Fibroblast of skin of left quadriceps (primary cell): ENCODE measurements around the gene DR1.
"Not testable (repeated sequence)": the region's sequence is repeated elsewhere in the genome, so short reads cannot be mapped to it uniquely, and the experiment has no call there.

Experiments
- DNase-seq, 2 experiments: peaks; one replicate each; pipeline ENCODE4 v3.0.0-alpha.2; 2013; ENCODE audit warnings: low read depth in 2 of 2

DR1 gene

DNA sequence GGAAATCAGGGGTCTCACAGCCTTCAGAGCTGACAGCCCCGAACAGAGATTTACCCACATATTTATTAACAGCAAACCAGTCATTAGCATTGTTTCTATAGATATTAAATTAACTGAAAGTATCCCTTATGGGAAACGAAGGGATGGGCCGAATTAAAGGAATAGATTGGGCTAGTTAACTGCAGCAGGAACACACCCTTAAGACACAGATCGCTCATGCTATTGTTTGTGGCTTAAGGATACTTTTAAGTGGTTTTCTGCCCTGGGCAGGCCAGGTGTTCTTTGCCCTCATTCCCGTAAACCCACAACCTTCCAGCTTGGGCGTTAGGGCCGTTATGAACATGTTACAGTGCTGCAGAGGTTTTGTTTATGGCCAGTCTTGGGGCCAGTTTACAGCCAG is 40.6 kb downstream of the DR1 start:
- not testable (repeated sequence) for DNase-seq

DNA sequence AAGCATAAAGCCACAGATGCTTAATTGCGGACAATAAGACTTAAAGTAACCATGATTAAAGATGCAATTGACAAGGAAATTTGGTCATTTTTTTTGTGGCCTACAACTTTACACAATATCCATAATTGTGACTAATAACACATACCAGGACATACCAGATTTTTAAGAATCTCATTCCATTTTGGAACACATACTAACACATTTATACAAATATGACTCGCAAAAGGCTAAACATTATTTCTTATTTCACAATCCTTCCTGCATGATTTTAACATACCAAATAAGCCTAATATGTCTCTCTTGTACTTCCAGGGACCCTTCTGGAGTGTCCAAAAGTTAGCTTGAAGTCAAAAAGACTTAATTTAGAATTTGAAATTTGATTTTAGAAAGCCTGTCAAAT is 48.8 kb downstream of the DR1 start:
- peak; percentile 20 to 25 for DNase-seq

DNA sequence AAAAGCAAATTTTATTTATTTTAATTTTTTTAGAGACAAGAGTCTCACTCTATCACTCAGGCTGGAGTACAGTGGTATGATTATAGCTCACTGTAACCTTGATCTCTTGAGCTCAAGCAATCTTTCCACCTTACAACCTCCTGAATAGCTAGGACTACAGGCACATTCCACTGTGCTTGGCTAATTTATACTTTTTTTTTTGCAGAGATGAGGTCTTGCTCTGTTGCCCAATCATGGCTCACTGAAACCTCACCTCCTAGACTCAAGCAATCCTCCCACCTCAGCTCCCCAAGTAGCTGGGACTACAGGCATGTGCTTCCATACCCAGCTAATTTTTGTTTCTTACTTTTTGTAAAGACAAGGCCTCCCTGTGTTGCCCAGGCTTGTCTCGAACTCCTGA is 49.5 kb downstream of the DR1 start:
- DNase-seq = peak in 1 of 2 experiments; percentile 5

DNA sequence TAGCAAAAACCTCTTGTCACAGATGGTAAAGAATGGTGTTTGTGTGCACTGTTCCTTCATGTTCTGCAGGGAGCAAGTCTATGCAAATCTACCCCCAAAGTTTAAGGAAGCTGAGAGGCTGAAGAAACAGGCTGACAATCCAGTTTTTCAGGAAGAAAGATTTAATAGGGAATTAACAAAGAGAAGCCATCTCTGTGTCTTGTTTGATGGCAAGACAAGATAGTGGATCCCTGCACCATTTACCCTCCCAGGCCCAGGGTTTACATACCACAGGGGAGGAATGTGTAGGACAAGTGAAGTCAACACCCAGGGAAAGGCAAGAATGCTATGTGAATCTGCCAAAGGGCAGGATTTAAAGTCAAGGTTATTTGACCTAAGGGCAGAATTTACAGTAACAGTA is 54.1 kb downstream of the DR1 start:
- no peak for DNase-seq

DNA sequence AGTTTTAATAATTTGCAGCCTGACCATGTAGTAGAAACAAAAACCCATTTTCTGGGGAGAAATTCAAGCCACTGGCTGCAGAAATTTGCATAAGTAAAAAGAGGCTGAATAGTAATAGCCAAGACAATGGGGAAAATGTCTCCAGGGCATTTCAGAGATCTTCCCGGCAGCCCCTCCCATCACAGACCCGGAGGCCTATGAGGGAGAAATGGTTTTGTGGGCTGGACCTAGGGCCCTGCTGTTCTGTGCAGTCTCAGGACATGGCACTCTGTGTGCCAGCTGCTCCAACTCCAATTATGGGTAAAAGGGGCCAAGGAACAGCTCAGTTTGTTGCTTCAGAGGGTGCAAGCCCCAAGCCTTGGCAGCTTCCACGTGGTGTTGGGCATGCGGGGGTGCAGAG is 62.5 kb downstream of the DR1 start:
- no peak for DNase-seq

DNA sequence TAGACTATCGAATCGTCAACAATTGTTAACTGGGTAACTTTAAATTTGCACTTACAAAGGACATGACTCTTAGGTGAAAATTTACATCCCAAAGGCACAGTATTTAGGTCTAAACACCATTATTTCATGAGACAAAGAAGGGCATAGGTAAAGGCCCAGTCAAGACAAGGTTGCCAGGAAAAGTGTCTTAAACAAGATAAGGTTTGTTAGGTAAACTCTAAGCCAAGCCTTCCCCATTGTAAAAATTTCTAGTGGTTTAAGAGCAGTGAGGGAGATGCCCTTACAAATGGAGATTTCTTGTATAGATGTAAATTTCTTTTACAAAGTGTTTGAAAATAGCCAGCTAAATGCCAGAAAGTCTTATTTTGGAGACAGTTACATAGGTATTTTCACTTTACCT is 65.3 kb downstream of the DR1 start:
- DNase-seq = no peak

DNA sequence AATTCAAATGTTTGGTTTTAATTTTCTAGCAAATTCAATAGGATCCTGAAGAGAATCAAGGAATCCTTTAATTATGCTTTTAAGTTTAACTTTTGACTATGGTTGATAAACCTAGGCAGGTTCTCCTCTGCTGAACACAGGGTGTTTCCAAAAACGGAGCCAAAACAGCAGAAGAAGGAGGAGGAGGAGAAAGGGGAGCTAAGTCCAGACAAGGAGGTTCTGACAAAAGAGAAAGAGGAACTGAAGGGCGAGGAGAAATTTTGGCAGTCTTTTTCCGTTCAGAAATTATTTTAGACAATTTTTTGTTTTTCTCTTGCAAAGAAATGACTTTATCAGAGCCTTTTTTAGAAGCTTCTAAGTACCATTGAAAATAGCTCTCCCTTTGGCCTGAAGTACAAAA is 69.0 kb downstream of the DR1 start:
- DNase-seq = no peak

DNA sequence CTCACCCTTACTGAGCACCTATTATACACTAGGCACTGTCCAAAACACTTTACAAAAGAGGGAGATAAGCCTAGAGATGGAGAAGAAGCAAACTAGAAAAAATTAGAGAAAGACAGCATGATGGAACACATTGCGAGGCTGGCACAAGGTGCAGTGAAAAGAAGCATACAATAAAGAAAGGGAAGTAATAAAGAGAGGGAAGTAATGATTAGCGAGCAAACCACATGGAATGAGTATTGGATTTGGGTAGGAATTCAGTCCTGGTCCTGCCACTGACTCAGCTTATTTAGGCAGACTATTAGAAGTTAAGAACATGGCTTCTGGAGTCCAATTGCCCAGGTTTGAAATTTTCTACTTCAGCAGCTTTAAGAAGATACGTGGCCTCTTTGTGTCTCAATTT is 69.6 kb downstream of the DR1 start:
- no peak for DNase-seq

DNA sequence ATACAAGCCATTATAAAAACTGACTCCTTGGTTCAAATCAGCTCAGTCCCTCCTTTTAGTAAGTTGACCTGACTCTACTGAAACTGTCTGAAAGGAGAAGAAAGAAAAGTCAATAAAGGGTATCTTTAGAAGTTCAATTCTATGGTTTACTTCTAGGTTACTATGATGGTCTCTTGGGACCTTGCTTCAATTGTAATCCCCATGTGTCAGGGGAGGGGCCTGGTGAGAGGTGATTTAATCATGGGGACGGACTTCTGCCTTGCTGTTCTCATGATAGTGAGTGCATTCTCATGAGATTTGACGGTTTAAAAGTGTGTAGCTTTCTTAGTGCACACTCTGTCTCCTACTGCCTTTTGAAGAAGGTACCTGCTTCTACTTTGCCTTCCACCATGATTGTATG is 70.5 kb downstream of the DR1 start:
- no peak for DNase-seq
